OCI-LY7 (cell line): Measurements from ENCODE around the gene TREML1. TPM values are rescaled to one million over a fixed set of nuclear protein-coding genes. Genes with fewer than 3 reads are reported as not detected.

ENCODE experiments used
- BruUV-seq: library from RNA; stranded (reverse); fragments of 400-500 nt; replicated peaks from 2 replicates; lab custom pipeline; 2021; lab: Mats Ljungman, UMichigan
- CTCF ChIA-PET: fragments of 300-600 bp; sonication (Branson Sonifier 250); formaldehyde crosslinking; loops from one replicate; lab custom pipeline; 2022; ENCODE audit warnings: antibody characterized with exemption; ENCODE audit not compliant: unreplicated experiment; lab: Charles Lee
- POLR2A ChIA-PET: fragments of 300-600 bp; sonication (Branson Sonifier 250); formaldehyde crosslinking; loops from one replicate; lab custom pipeline; 2022; ENCODE audit warnings: antibody characterized with exemption; lab: Charles Lee
- DNase-seq: peaks from one replicate; pipeline ENCODE4 v3.0.0-alpha.2; 2015; ENCODE audit warnings: low spot score
- H2AFZ ChIP-seq: fragments of 200-600 bp; sonication (generic), shearing (Covaris generic); 2 replicates; pipeline ENCODE4 v1.6.1; 2014; ENCODE audit warnings: mild to moderate bottlenecking, antibody characterized with exemption, low read length, moderate library complexity
- H3K27ac ChIP-seq: fragments of 200-600 bp; sonication (generic); 2 replicates; pipeline ENCODE4 v1.5.1; 2014; ENCODE audit warnings: mixed run types, low read depth, mild to moderate bottlenecking, moderate library complexity, low read length, inconsistent platforms; ENCODE audit not compliant: poor library complexity, severe bottlenecking
- H3K36me3 ChIP-seq: fragments of 200-600 bp; sonication (generic); 2 replicates; pipeline ENCODE4 v1.6.1; 2014; ENCODE audit warnings: mild to moderate bottlenecking, antibody characterized with exemption, low read length, moderate library complexity, mixed read lengths; ENCODE audit not compliant: insufficient read depth
- H3K4me1 ChIP-seq: fragments of 200-600 bp; sonication (generic); 2 replicates; pipeline ENCODE4 v1.5.1; 2014; ENCODE audit warnings: mild to moderate bottlenecking, low read length; ENCODE audit not compliant: insufficient read depth, poor library complexity, severe bottlenecking
- H3K4me2 ChIP-seq: fragments of 200-600 bp; sonication (generic); 2 replicates; pipeline ENCODE4 v1.6.1; 2014; ENCODE audit warnings: mild to moderate bottlenecking, low read length
- H3K4me3 ChIP-seq: fragments of 200-600 bp; sonication (generic); 2 replicates; pipeline ENCODE4 v1.5.1; 2014; ENCODE audit warnings: mild to moderate bottlenecking, low read depth, low read length; ENCODE audit not compliant: poor library complexity, severe bottlenecking
- H3K79me2 ChIP-seq: fragments of 200-600 bp; sonication (generic); 2 replicates; pipeline ENCODE4 v1.6.1; 2016; ENCODE audit warnings: low read depth, mild to moderate bottlenecking, low read length, moderate library complexity, mixed read lengths; ENCODE audit not compliant: insufficient read depth
- H3K9me2 ChIP-seq: fragments of 200-600 bp; sonication (generic); 2 replicates; pipeline ENCODE4 v1.6.1; 2016; ENCODE audit warnings: mild to moderate bottlenecking, low read length, mixed read lengths; ENCODE audit not compliant: insufficient read depth
- H3K9me3 ChIP-seq: fragments of 200-600 bp; sonication (generic); 2 replicates; pipeline ENCODE4 v1.6.1; 2014; ENCODE audit warnings: mild to moderate bottlenecking, mixed run types, low read length, mixed read lengths
- H4K20me1 ChIP-seq: fragments of 200-600 bp; sonication (generic); 2 replicates; pipeline ENCODE4 v1.6.1; 2014; ENCODE audit warnings: mild to moderate bottlenecking, antibody characterized with exemption, low read length, moderate library complexity, mixed read lengths; ENCODE audit not compliant: insufficient read depth
- CTCF ChIP-seq: fragments of 200-600 bp; sonication (generic); conservative IDR thresholded peaks from 2 replicates; pipeline ENCODE4 v1.5.1; 2014; ENCODE audit warnings: mild to moderate bottlenecking, antibody characterized with exemption, low read length, moderate library complexity, mixed read lengths
- EZH2phosphoT487 ChIP-seq: fragments of 200-600 bp; sonication (generic); IDR thresholded peaks from 2 replicates; pipeline ENCODE4 v1.6.1; 2018; ENCODE audit warnings: low read depth, borderline replicate concordance, mild to moderate bottlenecking, mixed run types, antibody characterized with exemption, low read length, moderate library complexity, mixed read lengths
- intact Hi-C: fragments of 100-400 bp; cut with micrococcal nuclease; formaldehyde crosslinking; loops from one replicate; pipeline ENCODE4 v1.10.0; 2022; ENCODE audit not compliant: unreplicated experiment
- total RNA-seq, 2 experiments: library from RNA; depleted of rRNA in 1 of 2; stranded (reverse); fragments of >200 nt in 1 of 2; shearing (Covaris generic) in 1 of 2; gene quantifications; 2 replicates each; pipeline ENCODE4 v1.2.3, GENCODE V29; 2014 to 2022

The TREML1 gene
- total RNA-seq, 2 experiments from 2014 or later = not detected

- intact Hi-C loops = no loop called here
- POLR2A ChIA-PET = interaction anchor here (0.7 to 3.1 kb wide), 6 partner anchors 11 to 126 kb away, joined by 3 to 16 read pairs (median 4); no protein-coding TSS in a partner anchor
- BruUV-seq = no TSS peak
Observed at GRCh38 chr6:41197234-41197633, 43.1 kb upstream of the TREML1 start.

GRCh38 chr6:41194386-41194785 lies 40.2 kb upstream of the TREML1 start:
- H3K36me3 ChIP-seq = peaks cover 54% of the 10 kb centered on the region
- H3K4me2 ChIP-seq = no peak overlapping the region
- no peak overlapping the region for H2AFZ ChIP-seq
- H3K9me2 ChIP-seq = no peaks in the 10 kb centered on the region
- intact Hi-C loops = no loop called here
- H3K4me1 ChIP-seq = peaks cover 10% of the 10 kb centered on the region
- no peak overlapping the region for H3K4me3 ChIP-seq
- ChIA-PET CTCF (no interaction called here), POLR2A (interaction anchor here (3.1 kb wide), 1 partner anchor 8 kb away, joined by 16 read pairs; no protein-coding TSS in a partner anchor)
- peaks cover 5% of the 10 kb centered on the region; the same call in 1 of the 2 replicates for H3K79me2 ChIP-seq
- H3K27ac ChIP-seq = no peak overlapping the region
- H3K9me3 ChIP-seq = peaks cover 13% of the 10 kb centered on the region; the same call in 1 of the 2 replicates
- BruUV-seq = no TSS peak
- TF ChIP-seq CTCF (no peak), EZH2phosphoT487 (no peak)
- no peaks in the 10 kb centered on the region for H4K20me1 ChIP-seq
- DNase-seq = no peak

More at GRCh38 chr6:41197234-41197633, 43.1 kb upstream of the TREML1 start:
- no peak for DNase-seq
- Histone ChIP-seq H3K4me2 (no peak overlapping the region), H3K4me3 (no peak overlapping the region), H4K20me1 (no peaks in the 10 kb centered on the region), H3K4me1 (peaks cover 39% of the 10 kb centered on the region), H3K36me3 (peaks cover 31% of the 10 kb centered on the region), H3K9me3 (no peaks in the 10 kb centered on the region), H3K9me2 (no peaks in the 10 kb centered on the region), H3K27ac (no peak overlapping the region), H2AFZ (no peak overlapping the region), H3K79me2 (peaks cover 7% of the 10 kb centered on the region; the same call in 1 of the 2 replicates)
- TF ChIP-seq EZH2phosphoT487 (no peak), CTCF (no peak)
- CTCF ChIA-PET = interaction anchor here (1.0 to 1.7 kb wide), 2 partner anchors 10 to 15 kb away, joined by 3 to 7 read pairs; no protein-coding TSS in a partner anchor

GRCh38 chr6:41193884-41194283 lies 39.7 kb upstream of the TREML1 start:
- no peaks in the 10 kb centered on the region; the same call in 1 of the 2 replicates for H3K79me2 ChIP-seq
- ChIA-PET CTCF (no interaction called here), POLR2A (no interaction called here)

More at GRCh38 chr6:41193884-41194283, 39.7 kb upstream of the TREML1 start:
- BruUV-seq = no TSS peak
- Histone ChIP-seq H2AFZ (no peak overlapping the region), H3K4me1 (peaks cover 6% of the 10 kb centered on the region), H3K4me3 (no peak overlapping the region), H3K9me3 (peaks cover 16% of the 10 kb centered on the region; the same call in 1 of the 2 replicates), H3K4me2 (no peak overlapping the region), H3K27ac (no peak overlapping the region), H4K20me1 (no peaks in the 10 kb centered on the region), H3K9me2 (no peaks in the 10 kb centered on the region), H3K36me3 (peaks cover 56% of the 10 kb centered on the region)
- intact Hi-C loops = no loop called here
- no peak for DNase-seq
- TF ChIP-seq CTCF (no peak), EZH2phosphoT487 (no peak)
